DOHH2 (cell line): ENCODE measurements around the gene HLA-DPB1.

Experiments
- H3F3A ChIP-seq: fragments of 200-600 bp; sonication (generic), shearing (Covaris generic); 2 replicates; pipeline ENCODE4 v1.6.0; 2016; ENCODE audit warnings: antibody characterized with exemption, mild to moderate bottlenecking; ENCODE audit not compliant: control insufficient read depth, insufficient read depth
- H3K27ac ChIP-seq: fragments of 200-600 bp; sonication (generic); 2 replicates; pipeline ENCODE4 v1.5.1; 2014; ENCODE audit warnings: low read depth, mild to moderate bottlenecking, low read length, moderate library complexity
- H3K27me3 ChIP-seq: fragments of 200-600 bp; sonication (generic); 2 replicates; pipeline ENCODE4 v1.6.1; 2014; ENCODE audit warnings: mild to moderate bottlenecking, low read length, mixed read lengths; ENCODE audit not compliant: control insufficient read depth
- H3K36me3 ChIP-seq: fragments of 200-600 bp; sonication (generic); 2 replicates; pipeline ENCODE4 v1.6.1; 2014; ENCODE audit warnings: mild to moderate bottlenecking, low read length, moderate library complexity, mixed read lengths; ENCODE audit not compliant: control insufficient read depth
- H3K4me1 ChIP-seq: fragments of 200-600 bp; sonication (generic); 2 replicates; pipeline ENCODE4 v1.6.1; 2014; ENCODE audit warnings: mild to moderate bottlenecking, low read length, mixed read lengths; ENCODE audit not compliant: control insufficient read depth
- H3K4me2 ChIP-seq: fragments of 200-600 bp; sonication (generic); 2 replicates; pipeline ENCODE4 v1.6.0; 2014; ENCODE audit warnings: mild to moderate bottlenecking, low read length, moderate library complexity
- H3K4me3 ChIP-seq: fragments of 200-600 bp; sonication (generic); 2 replicates; pipeline ENCODE4 v1.5.1; 2014; ENCODE audit warnings: mild to moderate bottlenecking, low read length, mixed read lengths
- H3K79me2 ChIP-seq: fragments of 200-600 bp; sonication (generic); 2 replicates; pipeline ENCODE4 v1.6.1; 2014; ENCODE audit warnings: mild to moderate bottlenecking, low read length, mixed read lengths; ENCODE audit not compliant: control insufficient read depth
- H3K9me2 ChIP-seq: fragments of 200-600 bp; sonication (generic); replicated peaks from 2 replicates; pipeline ENCODE4 v1.6.1; 2014; ENCODE audit warnings: mild to moderate bottlenecking, low read length, mixed read lengths; ENCODE audit not compliant: control insufficient read depth
- H3K9me3 ChIP-seq: fragments of 200-600 bp; sonication (generic); 2 replicates; pipeline ENCODE4 v1.6.1; 2014; ENCODE audit warnings: antibody characterized with exemption, low read length, mixed read lengths; ENCODE audit not compliant: control insufficient read depth, insufficient read depth
- H4K20me1 ChIP-seq: fragments of 200-600 bp; sonication (generic); 2 replicates; pipeline ENCODE4 v1.6.0; 2014; ENCODE audit warnings: low read depth, mild to moderate bottlenecking, antibody characterized with exemption, low read length, moderate library complexity; ENCODE audit not compliant: control insufficient read depth, insufficient read depth
- CTCF ChIP-seq: fragments of 200-600 bp; sonication (generic); IDR thresholded peaks from one replicate; pipeline ENCODE4 v1.5.1; 2014; ENCODE audit warnings: antibody characterized with exemption, mild to moderate bottlenecking, low read depth, low read length; ENCODE audit not compliant: poor library complexity, severe bottlenecking
- EZH2phosphoT487 ChIP-seq: fragments of 200-600 bp; sonication (generic); IDR thresholded peaks from 2 replicates; pipeline ENCODE4 v1.6.1; 2017; ENCODE audit warnings: borderline replicate concordance, mild to moderate bottlenecking, antibody characterized with exemption, low read length, moderate library complexity, mixed read lengths

The HLA-DPB1 gene

GRCh38 chr6:33049323-33050013 lies 26.3 kb upstream of the HLA-DPB1 start:
- Histone ChIP-seq H3K4me2 (no peak overlapping the region), H3K4me1 (0 out of 2 replicates have a peak, but pooled peaks cover 3% of the 10 kb centered on the region), H3F3A (no peaks in the 10 kb centered on the region), H3K9me2 (no peaks in the 10 kb centered on the region), H4K20me1 (no peaks in the 10 kb centered on the region), H3K27me3 (no peaks in the 10 kb centered on the region), H3K79me2 (no peaks in the 10 kb centered on the region), H3K9me3 (no peaks in the 10 kb centered on the region), H3K4me3 (no peak overlapping the region), H3K27ac (no peak overlapping the region), H3K36me3 (no peaks in the 10 kb centered on the region)
- TF ChIP-seq EZH2phosphoT487, result no peak
- TF ChIP-seq CTCF, result peak; percentile 67

- Histone ChIP-seq H4K20me1 (no peaks in the 10 kb centered on the region), H3K36me3 (no peaks in the 10 kb centered on the region), H3K4me1 (0 out of 2 replicates have a peak, but pooled peaks cover 3% of the 10 kb centered on the region), H3K79me2 (no peaks in the 10 kb centered on the region), H3K27me3 (no peaks in the 10 kb centered on the region), H3K4me3 (no peak overlapping the region), H3F3A (no peaks in the 10 kb centered on the region), H3K27ac (no peak overlapping the region), H3K9me3 (no peaks in the 10 kb centered on the region), H3K4me2 (no peak overlapping the region), H3K9me2 (no peaks in the 10 kb centered on the region)
- no peak for TF ChIP-seq CTCF
- no peak for TF ChIP-seq EZH2phosphoT487
Measured at GRCh38 chr6:33050014-33050810, 25.6 kb upstream of the HLA-DPB1 start.

GRCh38 chr6:33052627-33053026 lies 23.2 kb upstream of the HLA-DPB1 start:
- Histone ChIP-seq H3K9me3 (no peaks in the 10 kb centered on the region), H3F3A (no peaks in the 10 kb centered on the region), H3K4me1 (peaks cover 7% of the 10 kb centered on the region), H3K27ac (no peak overlapping the region), H3K79me2 (no peaks in the 10 kb centered on the region), H3K4me2 (no peak overlapping the region), H3K9me2 (no peaks in the 10 kb centered on the region), H3K27me3 (no peaks in the 10 kb centered on the region), H4K20me1 (no peaks in the 10 kb centered on the region), H3K4me3 (no peak overlapping the region), H3K36me3 (no peaks in the 10 kb centered on the region)
- TF ChIP-seq EZH2phosphoT487 (no peak), CTCF (no peak)
